Measurements from ENCODE around the gene LEMD2.
A peak's percentile ranks its signal among the peaks of the same experiment; 100 is the strongest.
"Not testable (repeated sequence)": the region's sequence is repeated elsewhere in the genome, so short reads cannot be mapped to it uniquely, and the experiment has no call there.

The LEMD2 gene

DNA sequence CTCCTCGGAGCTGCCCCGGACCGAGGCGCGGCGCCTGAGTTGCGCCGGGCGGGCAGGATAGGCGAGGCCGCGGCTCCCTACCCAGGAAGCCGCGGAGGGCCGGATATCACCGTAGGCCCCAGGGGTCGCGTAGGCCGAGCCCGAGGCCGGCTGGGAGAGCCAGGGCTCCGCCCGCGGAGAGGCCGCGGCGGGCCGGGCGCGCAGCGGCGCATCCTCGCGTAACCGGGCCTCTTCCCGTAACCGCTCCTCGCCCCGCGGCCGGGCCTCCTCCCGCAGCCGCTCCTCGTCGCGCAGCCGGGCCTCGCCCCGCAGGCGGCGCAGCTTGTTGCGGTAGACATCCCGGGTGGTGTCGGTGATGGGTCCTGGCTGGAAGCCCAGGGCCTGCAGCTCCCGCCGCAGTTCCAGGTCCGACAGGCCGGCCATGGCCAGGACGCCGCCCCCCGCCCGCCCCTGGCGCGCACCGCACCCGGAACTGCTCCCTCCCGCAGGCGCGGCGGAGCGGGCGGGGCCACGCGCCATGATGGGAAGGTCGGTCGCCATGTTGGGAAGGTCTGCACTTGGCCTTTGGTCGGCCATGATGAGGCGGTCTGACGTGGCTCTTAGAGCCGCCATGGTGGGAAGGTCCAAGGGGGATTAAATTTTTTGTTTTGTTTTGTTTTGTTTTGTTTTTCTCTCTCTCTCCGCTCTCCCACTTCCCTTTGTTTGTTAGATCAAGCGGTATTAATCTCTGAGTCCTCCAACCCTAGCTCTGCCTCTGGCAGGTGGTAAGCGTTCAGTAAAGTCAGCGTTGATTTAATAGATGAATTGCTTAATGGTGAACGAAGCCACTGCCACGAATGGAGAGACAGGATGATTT, at the start of gene LEMD2:
TSS of gene LEMD2 (minus strand) at position 437 of the 856 bp plus-strand sequence. CDS start at position 423, 14 bp downstream.
- DNase-seq: peak; percentile 93

DNA sequence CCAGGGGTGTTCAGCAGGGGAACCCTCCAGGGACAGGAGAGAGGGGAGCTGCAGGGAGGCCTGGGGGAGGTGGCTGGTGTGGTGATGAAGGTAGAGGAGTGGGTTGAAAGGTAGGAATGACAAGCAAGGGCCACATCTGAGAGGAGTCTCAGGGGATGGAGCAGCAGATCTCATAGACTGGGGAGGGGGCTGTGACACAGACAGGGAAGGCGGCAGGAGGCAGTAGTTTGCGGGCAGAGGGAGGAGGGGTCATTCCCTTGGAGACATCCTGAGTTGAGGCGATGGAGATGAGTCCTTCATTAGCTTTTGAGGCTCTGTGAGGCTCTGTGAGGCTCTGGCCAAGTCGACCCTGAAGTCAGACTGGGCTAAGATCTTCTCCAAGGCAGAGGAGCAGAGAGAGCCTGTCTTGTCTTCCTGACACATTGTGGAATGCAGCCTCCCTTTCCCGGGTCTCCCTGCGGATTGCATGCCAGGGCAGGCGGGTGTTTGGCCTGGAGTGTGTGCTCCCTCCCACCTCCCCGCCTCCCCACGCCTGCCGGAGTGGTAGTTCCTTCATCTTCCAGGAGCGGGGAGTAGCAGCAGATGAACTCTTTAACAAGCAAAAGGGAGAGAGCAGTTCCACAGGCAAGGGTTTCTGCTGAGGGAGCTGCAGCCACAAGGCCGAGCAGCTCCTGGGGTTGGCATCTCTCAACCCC, 49.2 kb upstream of the LEMD2 start:
- no peak for DNase-seq

DNA sequence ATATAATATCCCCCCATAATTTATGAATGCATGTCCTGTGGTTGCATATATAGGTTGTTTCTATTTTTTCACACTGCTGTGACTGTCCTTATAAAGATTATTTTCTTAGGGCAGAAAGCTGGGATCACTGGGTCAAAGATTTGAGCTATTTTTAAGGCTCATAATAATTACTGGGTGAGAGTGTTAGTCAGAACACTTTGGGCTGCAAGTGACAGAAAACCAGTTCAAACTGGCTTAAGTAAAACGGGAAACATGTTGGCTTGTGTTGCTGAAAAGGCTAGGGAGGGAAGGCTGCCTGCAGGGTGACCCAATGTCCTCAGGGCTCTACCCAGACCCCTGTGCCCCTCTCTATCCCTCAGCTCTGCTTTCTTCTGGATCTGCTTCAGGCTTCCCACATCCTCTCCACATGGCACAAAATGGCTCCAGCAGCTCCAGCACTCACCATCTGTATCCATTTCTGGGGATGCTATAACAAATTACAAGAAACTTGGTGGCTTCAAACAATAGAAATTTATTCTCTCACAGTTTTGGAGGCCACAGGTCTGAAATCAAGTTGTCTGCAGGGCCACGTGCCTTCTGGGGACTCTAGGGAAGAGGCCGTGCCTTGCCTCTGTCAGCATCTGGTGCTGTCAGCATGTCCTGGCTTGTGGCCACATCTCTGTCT, 48.0 kb upstream of the LEMD2 start:
- DNase-seq: no peak

DNA sequence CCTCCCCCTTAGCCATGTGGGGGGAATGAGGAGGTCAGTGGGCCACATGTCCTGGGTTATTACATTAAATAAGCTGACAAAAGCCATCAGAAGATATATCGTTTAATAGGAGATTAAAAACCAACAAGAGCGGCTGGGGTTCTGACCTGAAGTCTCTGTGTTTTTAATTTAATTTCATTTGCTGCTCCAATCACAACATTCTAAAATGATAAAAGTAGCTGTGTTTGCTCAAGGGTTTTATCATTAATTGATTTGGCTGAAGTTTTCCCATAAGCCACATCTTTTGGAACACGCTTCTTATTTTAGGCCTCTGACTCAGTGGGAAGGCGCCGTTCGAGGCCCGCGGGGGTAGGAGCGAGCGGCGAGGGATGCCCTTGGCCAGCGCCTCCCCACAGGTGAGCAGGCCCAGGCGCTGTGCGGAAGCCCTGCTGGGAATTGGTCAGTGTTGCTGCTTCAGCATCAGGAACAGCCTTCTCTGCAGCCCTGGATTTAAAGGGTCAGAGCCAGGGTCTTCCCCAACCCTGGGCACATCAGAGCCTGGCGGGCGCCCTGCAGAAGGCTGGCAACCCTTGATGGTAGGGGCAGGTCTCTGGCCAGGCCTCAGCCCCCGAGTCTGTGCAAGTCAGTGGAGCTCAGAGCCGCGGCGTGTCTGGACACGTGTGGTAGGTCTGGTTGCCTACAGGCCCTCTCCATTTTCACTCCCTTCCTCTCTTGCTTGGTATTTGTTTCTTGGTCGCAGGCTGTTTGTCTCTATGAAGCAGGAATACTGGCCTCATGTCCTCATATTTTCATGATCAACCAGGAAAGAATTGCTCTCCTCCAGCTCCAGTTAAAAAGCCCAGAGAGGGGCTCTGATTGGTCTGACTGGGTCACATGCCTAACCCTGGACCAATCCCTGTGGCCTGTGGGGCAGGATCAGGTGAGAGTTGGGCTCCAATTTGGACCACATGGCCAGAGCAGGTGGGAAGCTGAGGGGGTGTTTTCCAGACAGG, 45.8 kb upstream of the LEMD2 start:
- no peak for DNase-seq

DNA sequence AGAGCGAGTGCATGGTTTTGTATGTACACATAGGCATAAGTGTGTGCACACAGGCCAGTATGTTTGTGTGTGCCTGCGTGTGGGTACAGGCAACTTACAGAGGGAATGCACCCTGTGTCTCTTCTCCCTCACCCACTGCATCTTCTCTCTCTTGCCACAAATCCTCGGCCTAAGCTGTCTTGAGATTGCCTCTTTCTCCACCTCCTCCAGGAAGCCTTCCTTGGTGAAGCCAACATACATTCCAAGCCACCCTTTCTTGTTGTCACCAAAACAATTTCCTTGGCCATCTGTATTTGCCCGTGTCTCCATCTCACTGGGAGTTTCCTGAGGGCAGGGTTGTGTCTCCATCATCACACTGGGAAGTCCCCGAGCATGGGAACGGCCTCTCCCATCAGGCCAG, 44.7 kb upstream of the LEMD2 start:
- no peak for DNase-seq

DNA sequence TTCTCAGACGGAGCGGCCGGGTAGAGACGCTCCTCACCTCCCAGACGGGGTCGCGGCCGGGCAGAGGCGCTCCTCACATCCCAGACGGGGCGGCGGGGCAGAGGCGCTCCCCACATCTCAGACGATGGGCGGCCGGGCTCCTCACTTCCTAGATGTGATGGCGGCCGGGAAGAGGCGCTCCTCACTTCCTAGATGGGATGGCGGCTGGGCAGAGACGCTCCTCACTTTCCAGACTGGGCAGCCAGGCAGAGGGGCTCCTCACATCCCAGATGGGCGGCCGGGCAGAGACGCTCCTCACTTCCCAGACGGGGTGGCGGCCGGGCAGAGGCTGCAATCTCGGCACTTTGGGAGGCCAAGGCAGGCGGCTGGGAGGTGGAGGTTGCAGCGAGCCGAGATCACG, 43.9 kb upstream of the LEMD2 start:
- not testable (repeated sequence) for DNase-seq

DNA sequence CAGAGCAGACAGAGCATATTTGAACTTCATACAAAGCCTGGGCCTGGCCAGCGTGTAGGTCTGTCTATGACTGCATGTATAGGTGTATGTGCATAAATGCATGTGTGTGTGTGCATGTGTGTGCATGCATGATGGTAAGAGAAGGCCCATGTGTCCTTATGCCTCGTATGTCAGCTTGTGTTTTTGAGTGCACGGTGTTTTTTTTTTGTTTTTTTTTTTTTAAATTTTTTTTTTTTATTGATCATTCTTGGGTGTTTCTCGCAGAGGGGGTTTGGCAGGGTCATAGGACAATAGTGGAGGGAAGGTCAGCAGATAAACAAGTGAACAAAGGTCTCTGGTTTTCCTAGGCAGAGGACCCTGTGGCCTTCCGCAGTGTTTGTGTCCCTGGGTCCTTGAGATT, 42.8 kb upstream of the LEMD2 start:
- not testable (repeated sequence) for DNase-seq

DNA sequence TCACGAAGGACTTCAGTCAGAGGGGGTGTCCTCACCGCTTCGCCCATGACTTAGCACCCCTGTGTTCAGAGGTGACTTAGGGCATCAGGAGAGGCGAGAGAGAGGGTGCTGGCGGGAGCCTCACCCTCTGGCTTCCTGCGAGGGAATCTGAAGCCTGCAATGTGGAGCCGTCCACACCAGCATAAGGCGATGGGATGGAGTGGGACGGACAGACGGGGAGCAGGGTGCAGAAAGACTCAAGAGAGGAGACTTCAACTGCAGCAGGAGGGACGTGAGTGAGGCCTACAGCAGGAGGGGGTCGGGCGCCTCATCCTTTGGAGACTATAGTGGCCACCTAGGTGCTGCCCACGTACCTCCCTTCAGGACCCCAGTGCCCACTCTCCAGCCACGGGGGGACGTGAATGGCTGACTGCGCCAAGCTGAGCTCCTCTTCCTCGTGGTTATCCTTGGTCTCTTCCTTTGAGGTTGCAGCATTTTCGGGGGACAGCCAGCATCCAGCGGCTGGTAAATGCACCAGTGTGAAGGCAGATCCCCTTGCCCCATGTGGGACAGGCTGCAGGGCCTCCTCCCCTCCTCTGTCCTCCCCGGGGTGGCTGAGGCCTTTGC, 41.8 kb upstream of the LEMD2 start:
- DNase-seq: no peak

DNA sequence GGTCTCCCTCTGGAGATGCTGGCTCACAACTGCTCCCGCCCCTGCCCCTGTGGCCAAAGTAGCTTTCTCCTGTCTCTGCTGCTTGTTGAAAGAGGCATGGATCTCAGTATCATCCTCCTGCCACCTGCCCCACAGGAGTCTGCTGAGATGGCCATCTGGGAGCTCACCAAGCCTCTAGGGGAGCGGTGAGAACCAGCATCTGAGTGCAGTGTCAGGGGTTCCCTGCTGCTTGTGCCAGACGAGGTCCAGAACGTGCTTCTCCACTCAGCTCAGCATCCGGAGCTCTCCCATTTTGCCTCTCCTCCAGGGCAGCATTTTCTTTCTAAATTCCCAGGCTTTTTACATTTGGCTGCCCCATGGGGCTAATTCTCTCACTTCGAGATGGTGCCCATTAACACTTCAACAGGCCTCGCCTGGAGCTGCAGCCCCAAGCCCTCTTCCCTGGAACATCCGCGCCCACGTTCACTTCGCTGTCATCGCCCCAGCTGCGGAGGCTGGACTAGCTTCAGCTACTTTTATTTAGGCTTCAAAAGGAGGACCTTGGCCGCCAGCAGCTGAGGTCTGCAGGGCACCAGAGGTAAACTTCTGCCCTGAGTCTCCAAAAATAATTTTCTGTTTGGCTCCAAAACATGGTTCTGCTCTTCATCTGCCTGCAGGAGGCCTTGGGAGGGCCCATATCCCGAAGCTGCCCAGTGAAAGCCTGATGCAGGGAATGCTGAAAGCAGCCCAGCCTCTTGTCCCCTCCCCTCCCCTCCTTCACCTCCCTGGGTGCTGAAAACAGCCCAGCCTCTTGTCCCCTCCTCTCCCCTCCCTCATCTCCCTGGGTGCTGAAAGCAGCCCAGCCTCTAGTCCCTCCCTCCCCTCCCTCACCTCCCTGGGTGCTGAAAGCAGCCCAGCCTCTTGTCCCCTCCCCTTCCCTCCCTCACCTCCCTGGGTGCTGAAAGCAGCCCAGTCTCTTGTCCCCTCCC, 40.1 kb upstream of the LEMD2 start:
- DNase-seq: no peak

DNA sequence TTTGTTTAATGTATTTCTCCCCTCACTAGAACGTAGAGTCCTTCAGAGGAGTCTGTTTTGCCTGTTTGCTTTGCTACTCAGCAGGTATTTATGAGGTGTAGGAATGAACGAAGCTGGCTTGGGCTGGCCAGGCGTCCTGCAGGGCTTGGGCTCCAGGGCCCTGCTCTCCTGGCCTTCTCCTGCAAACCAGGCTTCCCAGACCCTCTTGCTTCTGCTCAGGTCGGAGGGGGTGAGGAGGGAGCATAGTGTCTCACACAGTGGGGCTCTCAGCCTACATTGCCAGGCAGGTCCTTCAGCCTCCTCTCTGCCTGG, 39.5 kb upstream of the LEMD2 start:
- no peak for DNase-seq

DNA sequence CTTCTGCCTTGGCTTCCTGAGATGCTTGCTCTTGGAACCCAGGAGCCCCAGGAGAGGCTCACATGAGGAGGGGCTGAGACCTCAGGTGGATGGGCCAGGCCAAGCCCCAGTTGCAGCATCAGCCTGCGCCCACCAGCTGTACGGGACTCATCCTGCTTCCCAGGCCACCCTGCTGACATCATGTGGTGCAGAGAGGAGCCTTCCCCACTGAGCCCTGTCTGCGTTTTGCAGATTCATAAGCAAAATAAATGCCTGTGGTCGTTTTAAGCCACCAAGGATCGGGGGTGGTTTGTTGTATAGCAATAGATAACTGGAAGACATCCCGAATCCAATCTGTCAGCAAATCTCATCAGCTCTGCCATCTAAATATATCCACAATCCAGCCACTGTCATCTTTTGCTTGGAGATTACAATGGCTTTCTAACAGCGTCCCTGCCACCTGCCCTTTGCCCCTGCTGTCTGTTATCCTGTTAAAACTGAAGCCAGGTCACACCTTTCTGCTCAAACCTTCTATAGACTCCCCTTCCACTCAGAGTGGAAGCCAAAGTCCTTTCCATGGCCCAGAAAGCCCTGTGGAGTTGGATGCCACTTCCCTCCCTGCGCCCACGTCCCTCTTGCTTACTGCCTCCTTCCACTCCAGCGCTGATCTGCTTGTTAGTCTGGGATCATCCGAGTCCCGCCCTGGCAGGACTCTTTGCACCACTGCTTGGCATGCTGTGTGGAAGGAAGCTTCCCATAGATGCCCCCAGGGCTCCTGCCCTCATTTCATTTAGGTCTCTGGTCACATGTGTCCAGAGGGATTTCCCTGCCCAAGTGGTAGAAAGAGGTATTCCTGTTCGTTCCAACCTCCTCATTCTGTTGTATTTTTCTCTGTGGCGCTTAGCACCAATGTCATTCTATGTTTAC, 38.9 kb upstream of the LEMD2 start:
- DNase-seq: no peak

DNA sequence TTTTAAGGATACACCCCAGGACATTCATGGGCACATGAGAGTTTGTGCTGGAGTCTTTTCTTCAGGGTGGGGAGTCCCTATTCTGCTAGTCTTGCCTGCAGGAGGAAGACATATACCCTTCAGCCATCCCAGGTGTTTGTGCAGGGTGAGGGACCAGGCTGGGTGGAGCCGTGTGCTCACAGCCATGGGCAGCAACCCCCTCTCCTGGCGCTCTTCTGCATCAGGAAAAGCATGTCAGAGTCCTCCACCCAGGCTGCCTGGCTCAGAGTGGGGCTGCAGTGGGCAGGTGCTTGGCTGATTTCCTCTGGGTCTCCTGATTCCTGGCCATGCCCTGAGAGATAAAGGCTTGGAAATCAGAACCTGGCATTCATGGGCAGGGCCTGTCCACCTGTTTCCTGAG, 37.6 kb upstream of the LEMD2 start:
- no peak for DNase-seq

DNA sequence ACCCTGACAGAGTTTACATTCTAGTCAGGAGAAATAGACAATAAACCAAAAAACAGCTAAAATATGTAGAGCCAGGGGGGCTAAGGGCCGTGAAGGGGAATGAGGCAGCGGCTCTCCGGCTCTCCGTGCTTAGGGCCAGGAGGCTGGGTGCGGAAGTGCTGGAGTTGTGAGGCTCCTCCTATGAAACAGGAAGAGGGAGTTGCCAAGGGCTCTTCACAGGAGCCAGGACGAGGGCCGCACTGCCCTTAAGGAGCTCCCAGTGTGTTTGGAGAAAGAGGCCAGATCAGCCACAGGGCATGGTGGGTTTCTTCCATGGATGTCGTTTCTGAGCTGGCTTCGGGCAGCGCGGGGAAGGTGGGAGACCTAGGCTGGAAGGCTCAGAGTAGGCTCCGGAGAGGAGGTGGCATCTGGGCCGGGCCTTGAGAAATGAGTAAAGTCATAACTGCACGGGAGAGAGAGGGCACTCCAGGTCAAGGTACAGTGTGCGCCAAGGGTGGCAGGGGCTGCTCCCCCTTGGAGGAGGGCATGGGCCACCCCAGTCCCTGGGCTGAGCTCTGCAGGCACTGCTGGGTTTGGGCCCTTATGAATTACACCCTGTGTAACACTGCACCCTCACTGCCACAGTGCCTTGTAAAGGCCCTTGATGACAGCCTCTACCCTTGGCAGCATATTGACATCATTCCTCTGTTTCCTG, 35.7 kb upstream of the LEMD2 start:
- DNase-seq: no peak

DNA sequence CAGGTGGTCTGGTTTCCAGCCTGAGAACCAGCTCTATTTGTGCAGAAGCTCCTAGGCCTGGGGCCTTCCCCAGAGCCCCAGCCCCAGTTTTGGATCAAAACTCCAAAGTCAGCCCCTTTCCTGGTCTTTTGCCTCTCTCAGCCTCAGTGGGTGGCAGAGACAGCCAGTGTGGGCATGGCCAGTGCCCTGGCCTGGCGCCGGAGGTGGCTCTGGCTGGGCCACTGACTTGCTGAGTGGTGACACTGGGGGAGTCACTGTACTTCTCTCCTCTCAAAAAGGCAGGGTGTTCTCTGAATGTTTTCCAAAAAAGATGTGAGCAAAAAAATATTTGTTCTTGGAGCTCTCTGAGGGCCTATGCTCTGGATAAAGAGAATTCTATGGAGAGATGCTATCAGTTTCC, 34.9 kb upstream of the LEMD2 start:
- DNase-seq: no peak

DNA sequence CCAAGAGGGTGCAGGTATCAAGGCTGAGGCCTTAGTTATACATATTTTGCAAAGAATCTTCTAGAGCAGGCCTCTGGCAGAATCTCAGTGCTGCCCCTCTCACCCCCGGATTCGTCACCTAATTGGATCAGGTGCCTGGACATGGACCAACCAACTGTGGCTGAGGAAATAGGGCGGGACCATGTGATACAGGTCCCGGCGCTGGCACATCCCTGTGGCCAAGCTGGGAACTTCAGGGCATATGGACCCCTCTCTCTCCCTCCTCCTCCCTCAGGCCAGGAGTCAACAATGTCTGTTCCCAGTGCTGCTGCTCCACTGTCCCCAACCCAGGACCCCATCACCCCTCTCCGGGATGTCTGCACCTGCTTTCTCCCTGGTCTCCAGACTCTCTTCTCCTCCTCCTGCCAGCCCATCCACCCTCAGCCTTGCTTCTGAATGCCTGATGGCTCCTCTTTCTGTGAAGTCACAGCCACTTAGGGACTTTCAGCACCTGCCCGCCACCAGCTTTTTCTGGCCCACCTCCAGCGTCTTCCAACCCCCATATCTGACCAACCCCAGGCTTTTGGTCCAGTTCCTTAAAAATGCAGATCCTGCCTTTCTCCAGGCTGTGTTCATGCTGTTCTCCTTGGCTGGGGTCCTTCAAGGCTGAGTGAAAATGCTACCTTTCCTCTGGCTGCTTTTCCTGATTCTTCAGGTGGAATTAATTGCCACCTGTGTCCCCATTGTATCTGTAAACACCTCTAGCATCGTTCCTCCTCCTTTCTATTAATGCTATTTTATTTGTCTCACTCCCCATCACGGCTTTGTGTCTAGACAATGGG, 33.9 kb upstream of the LEMD2 start:
- no peak for DNase-seq

DNA sequence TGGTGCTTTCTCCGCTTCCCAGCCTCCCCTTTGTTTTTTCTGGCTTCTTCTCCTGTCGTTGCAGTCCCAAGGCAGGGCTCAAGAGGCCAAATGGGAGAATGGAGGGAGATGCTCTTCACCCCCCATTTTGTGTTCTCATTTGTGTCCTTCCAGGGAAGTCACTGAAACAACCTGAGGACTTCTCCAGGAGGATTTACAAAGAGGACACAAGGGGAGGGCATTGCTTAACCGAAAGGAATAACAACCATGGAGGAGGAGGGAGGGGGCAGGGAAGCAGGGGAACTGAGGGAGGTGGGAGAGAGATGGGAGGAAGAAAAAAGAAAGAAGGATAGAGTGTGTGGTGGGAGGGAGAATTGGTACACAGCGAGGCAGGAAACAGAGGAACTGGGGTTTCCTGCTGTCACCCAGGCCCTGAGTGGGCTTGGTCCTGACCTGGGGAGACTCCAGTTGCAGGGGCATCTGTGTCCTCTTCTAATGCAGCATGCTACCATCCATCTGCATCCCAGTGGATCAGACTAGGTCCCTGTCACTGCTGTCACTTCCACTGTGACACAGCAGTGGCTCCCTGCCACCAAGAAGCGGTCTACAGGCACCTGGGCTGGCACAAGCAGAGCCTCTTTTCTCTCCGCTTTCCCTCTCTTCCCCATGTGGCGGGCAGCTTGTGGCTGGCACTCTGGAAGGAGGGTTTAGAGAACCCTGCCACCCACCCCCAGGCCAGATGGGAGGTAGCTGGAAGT, 32.0 kb upstream of the LEMD2 start:
- DNase-seq: no peak

DNA sequence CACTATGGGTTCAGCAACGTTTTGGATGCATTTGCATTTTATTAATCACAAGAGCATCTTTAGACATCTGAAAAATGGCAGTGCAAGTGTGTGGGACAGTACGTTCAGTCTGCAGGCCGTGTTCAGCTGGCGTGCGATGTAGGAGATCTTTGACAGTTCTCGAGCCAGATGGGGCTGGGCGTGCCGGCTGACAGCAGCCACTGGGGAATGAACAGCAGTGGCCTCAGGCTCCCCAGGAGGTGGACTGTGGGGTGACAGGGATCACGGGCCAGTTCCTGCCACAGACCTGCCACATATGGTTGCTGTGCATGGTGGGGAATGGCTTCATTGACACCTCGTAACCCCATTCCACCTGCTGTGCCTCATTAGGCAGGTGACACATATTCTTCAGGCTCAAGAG, 31.3 kb upstream of the LEMD2 start:
- no peak for DNase-seq

DNA sequence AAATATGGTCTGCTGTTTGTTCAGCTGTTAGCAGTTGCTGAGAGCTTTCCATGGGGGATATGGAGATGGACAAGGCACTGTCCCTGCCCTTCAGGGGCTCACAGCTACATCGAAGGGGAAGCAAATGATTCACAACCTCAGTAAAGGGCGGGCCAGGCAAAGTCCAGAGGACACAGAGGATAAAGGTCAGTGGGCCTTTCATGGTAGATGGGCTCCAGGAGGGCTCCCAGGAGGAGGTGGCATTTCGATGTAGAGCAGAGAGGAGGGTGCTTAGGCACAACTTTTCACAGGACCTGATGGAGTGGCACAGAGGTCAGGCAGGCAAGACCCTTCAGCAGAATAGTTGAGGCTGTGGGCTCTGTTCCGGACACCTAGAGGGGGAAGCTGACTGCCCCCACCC, 30.1 kb upstream of the LEMD2 start:
- no peak for DNase-seq
